ENCODE data around the gene PRKAG1.

PRKAG1 gene

GRCh38 chr12:49049566-49050224 lies 31.1 kb upstream of the PRKAG1 start:
- no peak for DNase-seq

GRCh38 chr12:49048953-49049352 lies 30.4 kb upstream of the PRKAG1 start:
- no peak for DNase-seq

- DNase-seq, result no peak
Observed at GRCh38 chr12:49046129-49046895, 27.7 kb upstream of the PRKAG1 start.

GRCh38 chr12:49044660-49045059 lies 26.1 kb upstream of the PRKAG1 start:
- no peak for DNase-seq

- DNase-seq, result peak; percentile 35 to 54
Observed at GRCh38 chr12:49043856-49044258, 25.3 kb upstream of the PRKAG1 start.

GRCh38 chr12:49043241-49043640 lies 24.7 kb upstream of the PRKAG1 start:
- no peak for DNase-seq

- no peak for DNase-seq
Observed at GRCh38 chr12:49041881-49042484, 23.4 kb upstream of the PRKAG1 start.

- no peak for DNase-seq
Observed at GRCh38 chr12:49041036-49041880, 22.7 kb upstream of the PRKAG1 start.

GRCh38 chr12:49040364-49040855 lies 21.8 kb upstream of the PRKAG1 start:
- DNase-seq, result no peak

GRCh38 chr12:49039421-49040363 lies 21.1 kb upstream of the PRKAG1 start:
- no peak for DNase-seq

- DNase-seq, result no peak
Observed at GRCh38 chr12:49038291-49038955, 19.8 kb upstream of the PRKAG1 start.

GRCh38 chr12:49037947-49038237 lies 19.3 kb upstream of the PRKAG1 start:
- DNase-seq, result no peak

GRCh38 chr12:49037111-49037946 lies 18.8 kb upstream of the PRKAG1 start:
- DNase-seq, result no peak

- no peak for DNase-seq
Observed at GRCh38 chr12:49036029-49036428, 17.5 kb upstream of the PRKAG1 start.

GRCh38 chr12:49034286-49034622 lies 15.7 kb upstream of the PRKAG1 start:
- no peak for DNase-seq

GRCh38 chr12:49033611-49034285 lies 15.2 kb upstream of the PRKAG1 start:
- no peak for DNase-seq

- DNase-seq, result no peak
Observed at GRCh38 chr12:49032679-49033447, 14.3 kb upstream of the PRKAG1 start.

GRCh38 chr12:49032276-49032675 lies 13.7 kb upstream of the PRKAG1 start:
- no peak for DNase-seq

GRCh38 chr12:49031573-49032161 lies 13.1 kb upstream of the PRKAG1 start:
- DNase-seq, result no peak
